GM19023 (cell line): ENCODE results near the gene TXNDC17.
"Not testable (repeated sequence)": the region's sequence is repeated elsewhere in the genome, so short reads cannot be mapped to it uniquely, and the experiment has no call there.

Experiments used
- ATAC-seq: cut with Tn5 transposase; IDR thresholded peaks from one replicate; pipeline ENCODE4 v1.9.1; 2021; ENCODE audit warnings: mild to moderate bottlenecking, moderate library complexity; ENCODE audit not compliant: unreplicated experiment

TXNDC17 gene

DNA sequence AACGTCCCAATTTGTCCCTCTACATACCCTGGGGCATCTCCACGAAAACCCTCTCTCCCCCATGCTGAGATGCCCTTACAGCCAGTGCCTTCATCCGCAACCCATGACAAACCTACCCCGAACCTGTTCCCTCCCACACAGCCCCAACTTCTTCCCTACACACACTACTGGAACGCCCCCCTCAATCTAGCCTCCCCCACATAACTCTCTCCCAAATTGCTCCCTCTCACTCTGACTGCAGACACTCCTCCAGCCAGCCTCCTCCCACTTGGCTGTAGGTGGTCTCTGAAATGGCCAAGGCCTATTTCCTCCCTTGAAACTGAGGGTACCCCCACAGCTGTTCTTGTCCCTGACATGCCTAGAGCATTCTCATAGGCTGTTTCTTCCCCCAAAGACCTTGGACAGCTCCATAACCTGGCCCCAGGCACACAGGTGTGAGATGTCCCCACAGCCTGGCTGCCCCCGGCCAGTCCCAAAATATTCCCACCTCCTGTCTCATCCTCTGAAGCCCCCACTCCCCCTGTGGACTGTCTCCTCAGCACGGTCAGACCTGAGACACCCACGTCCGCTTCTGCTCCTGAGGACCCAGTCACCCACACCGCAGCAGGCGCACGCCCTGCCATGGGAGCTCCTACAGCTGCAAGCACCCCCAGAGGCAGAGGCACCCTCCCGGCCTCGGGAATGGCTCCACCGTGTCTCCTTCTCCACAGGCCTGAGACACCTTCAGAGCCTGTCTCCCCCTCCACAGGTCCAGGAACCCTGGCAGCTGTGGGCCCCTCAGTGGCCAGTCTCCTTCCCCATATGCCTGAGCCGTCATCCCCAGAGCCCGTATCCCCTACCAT, 4.0 kb upstream of the TXNDC17 start:
- no peak for ATAC-seq

DNA sequence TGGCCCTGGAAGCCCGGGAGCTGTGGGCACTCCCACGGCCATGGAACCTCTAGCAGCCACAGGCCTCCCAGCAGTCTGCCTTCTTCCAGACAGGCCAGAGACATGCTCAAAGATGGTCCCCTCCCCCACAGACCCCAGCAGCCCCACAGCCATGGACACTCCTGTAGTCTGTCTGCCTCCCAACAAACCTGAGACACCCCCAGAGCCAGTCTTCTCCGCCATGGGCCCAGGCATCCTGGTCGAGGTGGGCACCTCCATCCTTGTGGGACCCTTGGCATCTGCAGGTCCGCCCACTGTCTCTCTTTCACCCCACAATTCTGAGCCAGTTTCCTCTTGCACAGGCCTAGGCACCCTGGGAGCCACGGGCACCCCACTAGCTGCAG, 3.4 kb upstream of the TXNDC17 start:
- ATAC-seq = no peak

DNA sequence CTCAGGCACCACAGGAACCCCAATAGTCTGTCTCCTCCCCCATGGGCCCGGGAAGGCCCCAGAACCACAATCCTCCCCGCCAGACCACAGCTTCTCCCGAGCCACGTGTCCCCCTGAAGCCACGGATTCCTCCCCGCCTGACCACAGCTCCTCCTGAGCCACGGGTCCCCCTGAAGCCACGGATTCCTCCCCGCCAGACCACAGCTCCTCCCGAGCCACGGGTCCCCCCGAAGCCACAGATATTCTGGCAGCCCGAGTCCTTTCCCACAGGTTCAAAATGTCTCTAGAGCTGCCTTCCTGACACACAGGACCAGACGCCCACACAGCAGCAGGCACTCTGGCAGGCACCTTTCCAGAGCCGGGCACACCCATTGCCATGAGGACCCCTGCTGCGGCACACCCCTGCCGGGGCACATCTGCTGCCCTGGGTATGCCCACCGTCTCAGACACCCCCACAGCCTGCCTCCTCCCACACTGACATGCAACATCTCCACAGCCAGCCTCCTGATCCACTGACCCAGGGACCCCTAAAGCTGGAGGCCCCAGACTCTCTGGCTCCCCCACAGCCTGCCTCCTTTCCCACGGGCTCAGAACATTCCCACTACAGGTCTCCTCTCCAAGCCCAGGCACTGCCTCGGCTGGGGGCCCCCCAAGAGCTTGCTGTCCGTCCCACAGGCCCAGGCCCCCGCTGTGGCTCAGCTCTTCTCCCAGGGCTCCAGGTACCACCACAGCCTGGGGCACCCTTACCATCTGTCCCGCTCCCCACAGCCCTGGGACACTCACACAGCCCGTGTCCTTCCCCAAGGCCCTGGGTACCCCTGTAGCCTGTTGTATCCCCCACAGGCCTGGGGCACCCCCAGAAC, 2.6 kb upstream of the TXNDC17 start:
- ATAC-seq = no peak

DNA sequence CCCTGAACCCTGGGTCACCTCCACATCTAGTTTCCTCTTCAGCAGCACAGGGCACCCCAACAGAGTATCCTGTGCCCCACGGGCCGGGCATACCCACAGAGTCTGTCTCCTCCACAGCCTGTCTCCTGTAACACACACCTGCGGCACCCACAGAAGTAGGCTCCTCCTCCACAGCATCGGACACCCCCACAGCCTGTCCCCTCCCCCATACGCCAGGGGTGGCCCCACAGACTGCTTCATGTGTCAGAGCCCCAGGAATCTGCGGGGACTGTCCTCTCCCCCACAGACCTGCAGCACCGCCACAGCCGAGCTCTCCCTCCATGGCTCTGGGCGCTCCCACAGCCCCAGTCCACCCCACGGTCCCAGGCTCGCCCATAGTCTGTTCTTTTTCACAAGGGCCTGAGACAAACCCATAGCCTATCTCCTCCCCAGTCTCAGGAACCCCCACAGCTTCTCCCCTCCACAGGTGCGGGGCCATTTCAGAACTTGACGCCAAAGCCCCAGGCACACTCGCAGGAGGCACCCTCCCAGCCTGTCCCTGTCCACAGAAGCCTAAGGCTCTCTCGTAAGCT, 1.8 kb upstream of the TXNDC17 start:
- ATAC-seq = no peak

DNA sequence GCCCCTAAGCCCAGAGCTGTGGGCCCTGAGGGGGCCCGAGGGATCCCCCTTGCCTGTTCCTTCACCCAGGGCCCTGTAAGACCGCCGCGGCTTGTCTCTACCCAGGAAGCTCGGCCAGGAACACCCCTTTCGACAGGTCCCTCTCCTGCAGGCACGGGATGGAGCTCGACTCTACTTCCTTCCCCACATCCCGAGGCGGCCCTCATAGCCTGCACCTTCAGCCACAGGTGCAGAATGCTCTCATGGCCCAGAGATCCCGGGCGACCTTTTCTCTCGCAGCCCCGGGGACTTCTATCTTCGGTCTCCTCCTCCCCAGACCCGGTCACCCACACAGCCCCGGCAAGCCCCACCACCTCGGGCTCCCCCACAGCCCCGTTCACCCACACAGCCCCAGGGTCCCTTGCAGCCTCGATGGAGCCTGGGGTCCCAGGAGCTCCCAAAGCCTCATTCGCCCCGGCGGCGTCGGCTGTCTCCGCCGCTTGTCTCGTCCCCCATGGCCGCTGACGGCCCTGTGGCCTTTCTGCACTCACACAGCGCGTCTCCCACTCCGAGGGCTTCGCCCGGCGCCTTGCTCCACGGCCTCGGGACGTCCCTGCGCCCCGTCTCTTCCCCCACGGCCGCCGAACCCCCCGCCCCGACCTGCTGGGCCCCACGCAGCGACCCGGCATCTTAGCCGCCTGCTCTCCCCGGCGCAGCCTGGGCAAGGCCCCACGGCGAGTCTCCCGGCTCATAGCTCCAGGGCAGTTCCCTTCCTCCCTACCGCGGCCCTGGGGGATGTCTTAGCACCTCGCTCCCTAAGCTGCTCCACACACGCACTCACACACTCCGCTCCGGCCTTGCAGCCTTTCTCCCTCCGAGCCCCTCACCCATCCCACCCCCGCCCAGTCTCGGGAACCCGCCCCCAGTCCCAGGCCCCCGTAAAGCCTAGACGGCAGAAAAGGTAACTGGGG, 999 bp upstream of the TXNDC17 start:
- peak; percentile 25 for ATAC-seq

DNA sequence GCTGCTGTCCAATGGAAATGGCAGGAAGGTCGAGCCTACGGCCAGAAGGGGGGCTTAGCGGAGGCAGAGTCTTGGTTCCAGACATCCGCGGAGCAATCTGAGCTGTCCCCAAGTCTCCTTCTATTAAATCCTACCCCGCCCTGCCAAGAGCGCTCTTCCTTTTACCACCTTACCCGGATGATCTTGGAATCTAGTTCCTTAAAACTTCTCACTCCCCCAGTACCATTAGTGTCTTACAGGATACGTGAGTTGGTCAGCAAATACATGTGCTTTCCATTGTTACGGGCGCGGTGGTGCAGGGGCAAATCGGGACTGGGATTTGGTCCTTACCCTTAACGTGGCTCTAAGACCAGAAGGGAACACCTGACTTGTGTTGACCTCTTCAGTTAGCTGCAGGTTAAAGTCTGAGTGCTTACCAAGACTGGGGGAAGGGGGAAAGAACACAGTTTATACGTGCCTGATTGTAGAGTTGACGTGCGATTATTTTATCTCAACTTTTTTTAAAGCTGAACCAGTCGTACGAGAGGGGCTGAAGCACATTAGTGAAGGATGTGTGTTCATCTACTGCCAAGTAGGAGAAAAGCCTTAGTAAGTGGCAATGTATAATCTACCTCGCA, 495 bp downstream of the TXNDC17 start:
- peak; percentile 4 for ATAC-seq

DNA sequence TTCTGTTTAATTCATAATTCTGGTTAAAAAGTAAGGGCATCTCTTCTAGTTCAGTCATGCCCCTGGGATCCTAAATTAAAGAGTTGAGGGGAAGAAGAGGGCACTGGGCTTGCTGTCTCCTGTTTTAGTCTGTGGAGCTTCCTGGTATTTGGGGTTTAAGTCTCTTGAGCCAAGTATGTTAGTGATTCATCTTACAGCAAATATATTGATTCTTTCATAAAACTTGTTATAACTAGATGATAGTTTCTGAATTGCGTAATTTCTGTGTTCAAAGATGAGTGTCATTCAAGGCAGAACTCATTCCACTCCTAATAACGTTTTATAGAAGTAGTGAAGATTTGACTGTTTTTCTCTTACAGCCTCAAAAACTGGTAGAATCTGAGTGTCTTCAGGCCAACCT, 1.7 kb downstream of the TXNDC17 start:
- ATAC-seq = no peak

DNA sequence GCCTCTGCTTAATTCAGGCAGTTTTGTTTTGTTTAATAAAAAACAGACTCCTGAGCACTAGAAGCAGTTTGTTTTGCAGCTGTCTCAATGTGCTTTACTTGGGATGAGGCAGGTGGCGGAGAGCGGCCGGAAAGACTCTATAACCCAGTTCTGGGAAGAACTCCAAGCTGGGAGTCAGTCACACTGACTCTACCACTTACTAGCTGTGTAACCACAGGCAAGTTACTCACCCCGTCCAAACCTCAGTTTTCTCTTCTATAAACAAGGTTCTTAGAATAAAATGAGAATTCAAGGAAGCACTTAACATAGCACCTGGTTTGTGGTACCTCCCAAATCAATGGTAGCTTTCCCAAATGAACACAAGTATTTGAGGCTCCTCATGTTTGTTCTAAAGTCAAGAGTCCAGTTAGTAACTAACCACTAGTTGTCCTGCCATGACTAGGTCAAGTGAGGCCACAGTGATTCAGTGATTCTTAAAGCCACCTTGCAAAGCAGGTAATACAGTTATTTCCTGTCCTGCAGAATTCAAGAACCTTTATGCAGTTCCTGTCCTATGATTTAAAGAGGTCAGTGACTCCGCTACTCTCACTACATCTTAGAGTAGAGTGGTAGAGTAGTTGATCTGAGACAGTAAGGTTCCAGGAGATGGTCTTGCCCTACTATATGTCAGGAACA, 2.7 kb downstream of the TXNDC17 start:
- ATAC-seq = no peak

DNA sequence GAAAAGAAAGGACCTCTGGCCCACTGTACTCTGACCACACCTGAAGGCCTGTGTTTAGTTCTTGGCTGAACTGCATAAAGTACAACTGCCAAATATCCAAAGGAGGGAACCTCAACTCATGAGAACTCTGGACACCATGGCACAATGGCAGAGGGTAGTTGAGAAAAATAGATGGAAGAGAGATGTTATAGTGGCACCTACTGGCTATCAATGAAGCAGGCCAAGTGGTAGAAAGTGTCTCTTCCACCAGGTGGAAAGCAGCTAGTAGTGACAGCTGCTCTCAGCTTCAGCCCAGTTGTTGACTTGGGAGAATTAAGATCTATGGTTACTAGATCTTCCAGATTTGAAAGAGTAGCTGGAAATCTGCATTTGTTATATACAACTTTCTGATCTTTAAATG, 7.3 kb downstream of the TXNDC17 start:
- ATAC-seq = no peak

DNA sequence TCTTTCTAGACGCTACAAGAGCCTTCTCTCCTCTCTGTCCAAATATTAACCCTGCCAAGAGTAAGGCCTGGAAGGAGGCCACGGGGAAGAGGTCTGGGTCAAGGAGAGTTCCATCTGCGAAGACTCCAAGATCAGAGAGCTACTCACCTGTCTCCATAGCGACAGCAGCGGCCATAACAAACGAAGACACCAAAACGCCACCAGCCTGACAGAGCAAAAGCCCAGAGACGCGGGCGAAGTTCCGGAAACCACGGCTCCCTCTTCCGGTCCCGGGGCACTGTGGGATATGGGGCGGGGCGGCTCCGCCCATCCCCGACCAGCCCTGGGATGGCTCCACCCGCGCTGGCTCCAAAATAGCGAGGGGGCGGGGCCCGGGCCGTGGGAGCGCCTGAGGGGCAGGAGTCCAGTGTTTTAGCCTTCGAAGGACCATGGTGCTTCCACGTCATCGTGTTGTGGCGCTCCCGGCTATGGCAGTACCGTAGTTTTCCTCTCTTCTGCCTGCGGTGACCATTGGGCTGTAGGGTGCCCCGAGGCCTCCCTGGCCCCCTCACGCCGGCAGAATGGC, 10.6 kb downstream of the TXNDC17 start, which contains the start of the genes C17orf100 and MED31:
TSS of gene C17orf100 (plus strand) at position 409 of the 565 bp plus-strand sequence. CDS start at position 561, 152 bp downstream.
TSS of gene MED31 (minus strand) at position 252 of the 565 bp plus-strand sequence. CDS start at position 175, 77 bp downstream.
- ATAC-seq = peak; percentile 90

DNA sequence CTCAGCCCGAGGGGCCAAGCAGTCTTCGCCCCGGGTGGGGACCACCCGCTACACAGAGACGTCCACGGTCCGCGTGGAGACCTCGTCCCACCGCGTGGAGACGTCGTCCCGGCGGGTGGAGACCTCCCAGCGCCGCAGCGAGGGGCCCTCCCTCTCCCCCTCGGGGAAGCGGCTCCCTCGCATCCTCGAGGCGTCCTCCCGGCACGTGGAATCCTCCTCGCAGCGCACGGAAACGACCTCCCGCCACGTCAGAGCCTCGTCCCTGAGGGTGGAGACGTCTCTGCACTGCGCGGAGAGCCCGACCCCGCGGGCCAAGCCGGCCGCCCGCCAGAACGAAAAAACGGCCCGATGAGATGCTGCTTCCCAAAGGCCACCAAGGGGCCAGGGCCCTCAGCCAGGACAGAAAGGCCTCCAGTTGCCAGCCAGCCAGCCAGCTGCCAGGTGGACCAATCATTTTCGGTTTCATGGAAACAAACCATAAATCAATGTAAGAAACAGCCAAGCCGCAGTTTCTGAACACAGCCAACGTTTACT, 11.1 kb downstream of the TXNDC17 start:
- peak; percentile 27 for ATAC-seq

DNA sequence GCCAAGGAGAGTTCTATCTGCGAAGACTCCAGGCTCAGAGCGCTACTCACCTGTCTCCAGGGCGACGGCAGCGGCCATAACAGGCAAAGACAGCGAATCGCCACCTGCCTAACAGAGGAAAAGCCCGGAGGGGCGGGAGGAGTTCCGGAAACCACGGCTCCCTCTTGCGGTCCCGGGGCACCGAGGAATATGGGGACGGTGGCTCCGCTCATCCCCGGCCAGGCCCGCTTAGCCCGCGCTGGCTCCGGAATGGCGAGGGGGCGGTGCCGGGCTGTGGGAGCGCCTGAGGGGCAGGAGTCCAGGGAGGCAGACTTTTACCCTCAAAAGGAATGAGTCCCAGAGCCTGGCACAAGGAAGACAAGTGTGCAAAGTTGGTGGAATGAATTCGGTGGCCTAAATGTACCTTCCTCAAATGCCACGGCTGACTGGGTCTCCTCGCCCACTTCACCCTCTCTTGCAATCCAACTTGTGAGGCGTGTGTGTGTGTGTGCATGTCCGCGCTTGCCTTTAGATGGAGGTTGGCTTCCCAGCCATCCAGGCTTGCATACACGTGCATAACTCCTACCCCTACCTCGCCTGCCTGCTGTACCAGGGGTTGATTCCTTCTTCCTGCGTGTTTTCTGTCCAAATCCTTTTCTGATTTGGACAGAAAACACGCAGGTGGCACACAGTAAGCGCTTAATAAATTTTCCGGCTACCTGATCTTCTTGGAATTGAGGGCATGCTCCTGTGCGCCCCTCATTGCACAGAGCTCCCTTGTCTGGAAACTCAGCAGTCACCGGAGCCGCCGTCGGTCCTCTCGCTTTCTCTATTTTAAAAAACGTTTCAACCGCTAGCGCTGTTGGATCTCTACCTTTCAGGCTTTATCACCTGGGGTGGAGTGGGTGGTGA, 14.2 kb downstream of the TXNDC17 start:
- ATAC-seq = no peak

DNA sequence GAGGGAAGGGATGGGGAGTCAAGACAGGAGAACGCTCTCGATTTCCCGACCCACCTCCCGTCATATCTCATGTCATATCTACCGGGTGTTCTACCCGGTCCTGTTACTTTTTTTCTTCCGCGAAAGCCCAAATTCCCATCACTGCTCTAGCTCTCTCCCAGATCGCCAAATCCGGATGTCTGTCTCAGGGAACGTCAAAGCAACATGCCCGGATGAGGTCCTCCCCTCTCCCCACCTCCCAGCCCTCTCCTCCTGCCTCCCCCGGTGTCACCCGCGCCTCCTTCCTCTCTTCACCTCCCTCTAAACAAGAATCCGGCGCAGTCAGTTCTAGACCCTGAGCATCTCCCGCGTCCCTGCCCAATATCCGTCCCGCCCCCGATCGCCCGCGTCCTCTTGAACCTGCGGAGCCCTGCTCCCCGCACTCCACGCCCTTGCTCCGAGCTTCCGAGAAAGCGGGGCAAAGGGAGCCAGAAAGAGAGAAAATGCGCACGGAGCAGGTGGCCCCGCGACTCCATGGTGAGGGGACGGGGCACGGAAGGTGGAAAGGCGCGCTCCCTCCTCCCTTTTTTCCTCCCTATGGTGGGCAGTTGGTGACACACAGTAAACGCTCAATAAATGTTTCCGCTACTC, 15.0 kb downstream of the TXNDC17 start:
- ATAC-seq = not testable (repeated sequence)

DNA sequence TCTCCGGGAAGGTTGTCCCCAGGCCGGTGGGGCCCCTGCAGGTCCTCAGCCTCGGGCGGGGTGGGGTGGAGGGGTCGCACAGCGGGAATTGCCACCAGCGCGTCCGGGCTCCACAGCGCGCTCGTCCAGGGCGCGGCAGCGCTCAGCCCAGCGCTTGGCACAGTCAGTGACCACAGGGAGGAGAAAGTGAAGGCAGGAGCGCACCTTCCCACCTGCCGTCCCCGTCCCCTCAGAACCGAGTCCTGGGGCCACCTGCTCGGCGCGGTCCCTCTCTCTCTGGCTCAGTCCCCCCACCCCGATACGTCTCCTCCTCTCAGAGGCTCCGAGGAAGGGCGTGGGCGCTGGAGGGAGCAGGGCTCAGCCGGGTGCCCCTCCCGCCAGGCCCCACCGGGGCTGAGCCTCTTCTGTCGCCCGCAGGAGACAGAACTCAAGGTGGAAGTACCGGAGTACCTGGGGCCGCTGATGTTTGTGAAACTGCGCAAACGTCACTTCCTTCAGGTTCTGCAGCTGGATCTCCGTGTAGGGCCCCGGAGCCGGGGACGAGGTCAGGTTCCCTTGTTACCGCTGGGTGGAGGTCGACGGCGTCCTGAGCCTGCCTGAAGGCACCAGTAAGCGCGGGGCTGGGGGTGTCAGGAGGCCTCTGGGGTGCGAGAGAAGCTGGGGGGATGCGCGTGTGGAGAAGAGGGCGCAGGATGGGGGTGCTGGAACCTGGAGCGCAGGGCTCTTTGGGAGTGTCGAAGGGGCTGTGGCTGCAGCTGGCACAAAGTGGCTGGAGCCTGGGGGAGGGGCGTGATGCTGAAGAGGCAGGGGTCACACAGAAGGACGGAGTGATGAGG, 16.2 kb downstream of the TXNDC17 start:
- not testable (repeated sequence) for ATAC-seq

DNA sequence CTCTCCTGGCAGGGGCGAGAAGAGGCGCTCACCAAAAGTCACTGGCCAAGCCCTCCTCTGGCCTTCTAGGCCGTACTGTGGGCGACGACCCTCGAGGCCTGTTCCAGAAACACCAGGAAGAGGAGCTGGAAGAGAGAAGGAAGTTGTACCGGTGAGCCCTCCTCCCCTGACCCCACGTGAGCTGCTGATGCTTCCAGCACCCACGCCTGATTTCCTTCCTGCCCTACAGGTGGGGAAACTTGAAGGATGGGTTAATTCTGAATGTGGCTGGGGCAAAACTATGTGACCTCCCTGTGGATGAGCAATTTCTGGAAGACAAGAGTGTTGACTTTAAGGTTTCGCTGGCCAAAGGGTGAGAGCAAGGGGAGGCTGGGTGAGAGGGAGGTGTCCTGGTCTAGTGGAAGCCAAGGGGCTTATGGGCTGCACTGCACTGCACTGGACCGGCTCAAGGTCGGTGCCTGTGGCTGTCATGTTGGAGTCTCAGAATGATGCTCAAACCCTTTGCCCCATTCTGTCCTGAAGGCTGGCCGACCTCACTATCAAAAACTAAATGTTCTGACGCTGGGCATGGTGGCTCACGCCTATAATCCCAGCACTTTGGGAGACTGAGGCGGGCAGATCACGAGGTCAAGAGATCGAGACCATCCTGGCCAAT, 16.9 kb downstream of the TXNDC17 start:
- ATAC-seq = no peak

DNA sequence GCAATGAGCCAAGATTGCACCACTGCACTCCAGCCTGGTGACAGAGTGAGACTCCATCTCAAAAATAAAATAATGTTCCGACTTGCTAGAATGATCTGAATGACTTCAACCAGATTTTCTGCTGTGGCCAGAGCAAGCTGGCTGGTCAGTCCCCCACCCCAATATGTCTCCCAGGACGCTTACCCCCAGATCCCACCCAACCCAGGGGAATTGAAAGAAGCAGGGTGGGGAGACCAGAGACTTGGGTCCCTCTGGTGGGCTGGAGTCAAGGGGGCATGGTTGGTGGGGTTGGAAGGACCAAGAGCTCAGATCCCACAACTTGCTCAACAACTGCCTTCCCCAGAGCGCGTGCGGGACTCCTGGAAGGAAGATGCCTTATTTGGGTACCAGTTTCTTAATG, 17.6 kb downstream of the TXNDC17 start:
- not testable (repeated sequence) for ATAC-seq
